Natural killer cell (primary cell): ENCODE data around the gene SDHA. TPM values are rescaled to one million over a fixed set of nuclear protein-coding genes. Genes with fewer than 3 reads are reported as not detected.
"Not testable (repeated sequence)": the region's sequence is repeated elsewhere in the genome, so short reads cannot be mapped to it uniquely, and the experiment has no call there.

Experiments
- ATAC-seq, 3 donors: fragments of 150-1000 bp in 2 of 3; fragments of 200-7000 bp in 1 of 3; cut with Tn5 transposase; 1 replicate in 1 of 3; 2 replicates in 2 of 3; pipeline ENCODE4 v1.10.0; 2021; ENCODE audit warnings: mild to moderate bottlenecking in 2 of 3, moderate library complexity in 2 of 3
- DNase-seq, 2 donors: peaks; one replicate each; pipeline versions ENCODE4 v3.0.0 to v3.0.0-alpha.2; 2013 to 2021; ENCODE audit warnings: mixed read lengths in 1 of 2
- H3K27ac ChIP-seq: one replicate; pipeline ENCODE4 v1.5.1; 2013; ENCODE audit warnings: mild to moderate bottlenecking, low read length
- H3K27me3 ChIP-seq: one replicate; pipeline ENCODE4 v1.6.1; 2013; ENCODE audit warnings: low read length; ENCODE audit not compliant: control insufficient read depth, insufficient read depth
- H3K36me3 ChIP-seq: one replicate; pipeline ENCODE4 v1.6.1; 2013; ENCODE audit warnings: low read length; ENCODE audit not compliant: control insufficient read depth, insufficient read depth
- H3K4me1 ChIP-seq: one replicate; pipeline ENCODE4 v1.6.1; 2013; ENCODE audit warnings: low read length; ENCODE audit not compliant: control insufficient read depth, insufficient read depth
- H3K4me3 ChIP-seq: one replicate; pipeline ENCODE4 v1.5.1; 2013; ENCODE audit warnings: low read length
- H3K9me3 ChIP-seq: one replicate; pipeline ENCODE4 v1.6.1; 2013; ENCODE audit warnings: low read length; ENCODE audit not compliant: control insufficient read depth, insufficient read depth
- H3K27ac Mint-ChIP-seq, 2 donors: one replicate each; pipeline ENCODE4 v1.8.0; 2022; ENCODE audit warnings: mild to moderate bottlenecking in 2 of 2, mixed read lengths in 2 of 2, moderate library complexity in 1 of 2
- H3K27me3 Mint-ChIP-seq, 2 donors: one replicate each; pipeline ENCODE4 v1.8.0; 2022; ENCODE audit warnings: low read depth in 2 of 2, mixed read lengths in 2 of 2
- H3K36me3 Mint-ChIP-seq: one replicate; pipeline ENCODE4 v1.8.0; 2022; ENCODE audit warnings: mixed read lengths
- H3K4me1 Mint-ChIP-seq, 2 donors: one replicate each; pipeline ENCODE4 v1.8.0; 2022; ENCODE audit warnings: mixed read lengths in 2 of 2
- H3K4me3 Mint-ChIP-seq: one replicate; pipeline ENCODE4 v1.8.0; 2022; ENCODE audit warnings: mild to moderate bottlenecking, moderate library complexity, mixed read lengths
- H3K9me3 Mint-ChIP-seq, 2 donors: one replicate each; pipeline ENCODE4 v1.8.0; 2022; ENCODE audit warnings: mixed read lengths in 2 of 2
- WGBS: methylation state at CpG from one replicate; pipeline ENCODE4 v1.1.7; 2013; ENCODE audit warnings: missing lambda C conversion rate; ENCODE audit not compliant: insufficient coverage; 5-methylcytosine and 5-hydroxymethylcytosine counted together
- intact Hi-C: fragments of 100-400 bp; cut with micrococcal nuclease; formaldehyde crosslinking; loops from one replicate; pipeline ENCODE4 v1.14.2; 2022
- total RNA-seq, 4 donors: library from RNA; stranded (reverse); fragments of 120-200 nt in 1 of 4; gene quantifications; one replicate each; pipeline versions ENCODE4 v1.2.3 to v1.2.4, GENCODE V29; 2013 to 2022
- TF ChIP-seq, protein P1 (sequence below): fragments of 200-600 bp; IDR thresholded peaks from one replicate; pipeline ENCODE4 v1.8.0; 2022; ENCODE audit warnings: antibody characterized with exemption

Gene SDHA
- total RNA-seq, 3 donors from 2014 or later (not counting 1 experiment from before 2014, with no cell fraction given): 173 to 183 (median 173) TPM

DNA sequence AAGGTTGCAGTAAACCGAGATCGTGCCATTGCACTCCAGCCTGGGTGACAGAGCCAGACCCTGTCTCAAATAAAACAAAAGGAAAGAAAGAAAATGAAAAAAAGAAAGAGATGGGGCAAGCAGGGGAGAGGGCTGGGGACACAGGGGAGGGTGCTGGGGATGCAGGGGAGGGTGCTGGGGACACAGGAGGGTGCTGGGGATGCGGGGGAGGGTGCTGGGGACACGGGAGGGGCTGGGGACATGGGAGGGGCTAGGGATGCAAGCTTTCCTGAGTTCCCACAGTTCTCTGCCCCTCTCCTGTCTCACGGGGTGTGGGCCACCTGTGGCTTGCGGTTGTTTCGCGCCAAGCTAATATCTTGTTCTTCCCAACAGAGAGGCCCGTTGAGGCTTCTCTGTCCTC is 60.5 kb downstream of the SDHA start:
- no peak overlapping the region for H3K27ac Mint-ChIP-seq
- no peak overlapping the region for H3K4me3 Mint-ChIP-seq
- 89% methylated on average over 9 of the region's 9 CpGs for WGBS
- Histone ChIP-seq H3K9me3 (no peaks in the 10 kb centered on the region), H3K27ac (no peak overlapping the region), H3K4me3 (no peak overlapping the region), H3K27me3 (no peaks in the 10 kb centered on the region), H3K4me1 (no peaks in the 10 kb centered on the region), H3K36me3 (peaks cover 14% of the 10 kb centered on the region)
- no peaks in the 10 kb centered on the region for H3K9me3 Mint-ChIP-seq
- DNase-seq: no peak
- intact Hi-C loops: no loop called here
- H3K27me3 Mint-ChIP-seq: no peaks in the 10 kb centered on the region
- TF ChIP-seq, protein P1, sequence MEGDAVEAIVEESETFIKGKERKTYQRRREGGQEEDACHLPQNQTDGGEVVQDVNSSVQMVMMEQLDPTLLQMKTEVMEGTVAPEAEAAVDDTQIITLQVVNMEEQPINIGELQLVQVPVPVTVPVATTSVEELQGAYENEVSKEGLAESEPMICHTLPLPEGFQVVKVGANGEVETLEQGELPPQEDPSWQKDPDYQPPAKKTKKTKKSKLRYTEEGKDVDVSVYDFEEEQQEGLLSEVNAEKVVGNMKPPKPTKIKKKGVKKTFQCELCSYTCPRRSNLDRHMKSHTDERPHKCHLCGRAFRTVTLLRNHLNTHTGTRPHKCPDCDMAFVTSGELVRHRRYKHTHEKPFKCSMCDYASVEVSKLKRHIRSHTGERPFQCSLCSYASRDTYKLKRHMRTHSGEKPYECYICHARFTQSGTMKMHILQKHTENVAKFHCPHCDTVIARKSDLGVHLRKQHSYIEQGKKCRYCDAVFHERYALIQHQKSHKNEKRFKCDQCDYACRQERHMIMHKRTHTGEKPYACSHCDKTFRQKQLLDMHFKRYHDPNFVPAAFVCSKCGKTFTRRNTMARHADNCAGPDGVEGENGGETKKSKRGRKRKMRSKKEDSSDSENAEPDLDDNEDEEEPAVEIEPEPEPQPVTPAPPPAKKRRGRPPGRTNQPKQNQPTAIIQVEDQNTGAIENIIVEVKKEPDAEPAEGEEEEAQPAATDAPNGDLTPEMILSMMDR: no peak
- ATAC-seq: no peak
- H3K36me3 Mint-ChIP-seq: no peaks in the 10 kb centered on the region
- peaks cover 50 to 67% of the 10 kb centered on the region in 2 donors for H3K4me1 Mint-ChIP-seq

DNA sequence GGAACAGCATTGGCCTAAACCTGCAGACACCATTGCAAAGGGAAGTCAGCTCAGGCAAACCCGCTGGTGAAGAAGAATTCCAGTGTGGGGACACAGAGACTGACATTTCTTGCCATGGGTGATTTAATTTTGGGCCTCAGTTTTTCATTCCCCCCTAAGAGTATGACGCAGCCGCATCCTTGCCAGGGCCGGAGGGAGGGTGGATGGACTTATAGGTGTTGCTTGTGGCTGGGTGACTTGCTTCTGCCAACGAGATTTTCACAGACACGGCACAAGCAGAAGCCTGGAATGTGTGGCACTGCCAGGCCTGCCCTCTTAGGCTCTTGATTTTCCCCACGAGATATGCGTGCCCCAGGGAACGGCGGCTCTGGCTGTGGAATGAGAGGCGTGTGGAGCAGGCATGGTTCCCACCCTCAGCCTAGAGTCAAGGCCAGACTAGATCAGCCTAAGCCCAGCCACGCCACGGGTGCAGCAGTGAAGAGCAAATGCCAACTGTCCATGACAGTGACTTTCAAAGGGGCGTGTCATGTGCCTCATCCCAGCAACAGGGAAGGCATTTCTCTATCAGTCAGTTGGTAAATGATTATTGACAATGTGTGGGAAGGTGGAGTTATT is 61.0 kb downstream of the SDHA start:
- ATAC-seq, H3K4me3 Mint-ChIP-seq, DNase-seq, H3K4me1 ChIP-seq, H3K27me3 Mint-ChIP-seq, H3K4me3 ChIP-seq, H3K27ac ChIP-seq, H3K27me3 ChIP-seq, H3K27ac Mint-ChIP-seq, H3K9me3 Mint-ChIP-seq, H3K9me3 ChIP-seq, H3K36me3 Mint-ChIP-seq, intact Hi-C loops: not testable (repeated sequence)
- H3K4me1 Mint-ChIP-seq: peaks cover 54 to 67% of the 10 kb centered on the region in 2 donors
- WGBS: 92% methylated on average over 11 of the region's 14 CpGs
- peaks cover 11% of the 10 kb centered on the region for H3K36me3 ChIP-seq

DNA sequence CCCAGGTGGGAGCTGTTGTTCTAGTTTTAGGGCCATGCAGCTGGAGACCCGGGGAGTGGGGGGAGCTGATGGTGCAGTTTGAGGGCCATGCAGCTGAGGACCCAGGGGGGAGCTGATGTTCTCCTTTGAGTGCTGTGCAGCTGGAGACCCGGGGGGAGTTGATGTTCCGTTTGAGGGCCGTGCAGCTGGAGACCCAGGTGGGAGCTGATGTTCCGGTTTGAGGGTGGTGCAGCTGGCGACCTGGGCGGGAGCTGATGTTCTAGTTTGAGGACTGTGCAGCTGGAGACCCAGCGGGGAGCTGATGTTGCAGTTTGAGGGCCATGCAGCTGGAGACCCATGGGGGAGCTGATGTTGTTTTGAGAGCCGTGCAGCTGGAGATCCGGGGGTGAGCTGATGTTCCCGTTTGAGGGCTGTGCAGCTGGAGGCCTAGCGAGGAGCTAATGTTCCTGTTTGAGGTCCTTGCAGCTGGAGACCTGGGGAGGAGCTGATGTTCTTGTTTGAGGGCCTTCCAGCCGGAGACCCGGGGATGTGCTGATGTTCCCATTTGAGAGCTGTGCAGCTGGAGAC is 68.0 kb downstream of the SDHA start:
- 87% methylated on average over 14 of the region's 14 CpGs for WGBS
- Mint-ChIP-seq H3K27ac (peak overlapping the region in 1 of 2 donors; percentile 3), H3K36me3 (peaks cover 8% of the 10 kb centered on the region), H3K4me3 (no peak overlapping the region), H3K4me1 (peaks cover 56 to 58% of the 10 kb centered on the region in 2 donors), H3K9me3 (no peaks in the 10 kb centered on the region), H3K27me3 (no peaks in the 10 kb centered on the region)
- H3K4me1 ChIP-seq: no peaks in the 10 kb centered on the region
- DNase-seq: no peak
- no peaks in the 10 kb centered on the region for H3K27me3 ChIP-seq
- no peak for ATAC-seq
- peaks cover 12% of the 10 kb centered on the region for H3K36me3 ChIP-seq
- TF ChIP-seq, protein P1: no peak
- no peak overlapping the region for H3K27ac ChIP-seq
- no peak overlapping the region for H3K4me3 ChIP-seq
- H3K9me3 ChIP-seq: no peaks in the 10 kb centered on the region
- intact Hi-C loops: no loop called here

DNA sequence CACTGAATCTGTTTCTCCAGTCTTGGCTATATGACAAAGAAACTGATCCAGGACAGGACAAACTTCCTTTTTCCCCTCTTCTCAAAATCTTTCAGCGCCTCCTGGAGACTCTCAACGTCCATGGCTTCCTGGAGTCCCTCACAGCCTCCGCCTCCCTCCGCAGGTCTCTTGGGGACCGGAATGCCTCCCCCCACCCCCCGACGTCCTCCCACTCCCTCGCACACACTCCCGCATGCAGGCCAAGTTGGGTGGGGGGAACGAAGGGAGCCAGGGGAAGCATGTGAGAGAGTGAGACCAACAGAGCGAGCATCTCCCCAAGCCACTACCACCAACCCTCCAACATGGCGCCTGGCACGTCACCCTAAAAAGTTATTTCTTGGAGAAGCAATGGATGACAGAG is 72.1 kb downstream of the SDHA start:
- H3K4me3 Mint-ChIP-seq, H3K9me3 Mint-ChIP-seq, DNase-seq, H3K36me3 Mint-ChIP-seq, H3K27me3 Mint-ChIP-seq, H3K36me3 ChIP-seq, H3K27ac Mint-ChIP-seq, H3K27ac ChIP-seq, H3K4me3 ChIP-seq, H3K27me3 ChIP-seq, H3K9me3 ChIP-seq, H3K4me1 ChIP-seq, ATAC-seq: not testable (repeated sequence)
- intact Hi-C loops: loop anchor here (10.0 kb wide), 1 partner anchor 1325 kb away; no protein-coding TSS in a partner anchor
- 90% methylated on average over 5 of the region's 13 CpGs for WGBS
- peaks cover 26 to 39% of the 10 kb centered on the region in 2 donors for H3K4me1 Mint-ChIP-seq

DNA sequence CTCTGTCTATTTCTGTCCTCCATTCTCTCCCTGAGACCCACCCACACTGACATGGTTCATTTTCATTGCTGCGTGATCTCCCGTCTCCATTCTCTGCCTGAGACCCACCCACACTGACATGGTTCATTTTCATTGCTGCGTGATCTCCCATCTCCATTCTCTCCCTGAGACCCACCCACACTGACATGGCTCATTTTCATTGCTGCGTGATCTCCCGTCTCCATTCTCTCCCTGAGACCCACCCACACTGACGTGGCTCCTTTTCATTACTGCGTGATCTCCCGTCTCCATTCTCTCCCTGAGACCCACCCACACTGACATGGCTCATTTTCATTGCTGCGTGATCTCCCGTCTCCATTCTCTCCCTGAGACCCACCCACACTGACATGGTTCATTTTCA is 73.2 kb downstream of the SDHA start:
- H3K36me3 Mint-ChIP-seq, H3K4me1 ChIP-seq, H3K9me3 ChIP-seq, H3K36me3 ChIP-seq, H3K9me3 Mint-ChIP-seq, H3K27me3 Mint-ChIP-seq, ATAC-seq, H3K4me3 ChIP-seq, H3K27me3 ChIP-seq, H3K27ac ChIP-seq, DNase-seq, H3K4me3 Mint-ChIP-seq: not testable (repeated sequence)
- intact Hi-C loops: loop anchor here (10.0 kb wide), 1 partner anchor 1323 kb away; no protein-coding TSS in a partner anchor
- Mint-ChIP-seq H3K27ac (peak overlapping the region in 1 of 2 donors; percentile 3), H3K4me1 (peaks cover 15 to 29% of the 10 kb centered on the region in 2 donors)
- 94% methylated on average over 8 of the region's 10 CpGs for WGBS

DNA sequence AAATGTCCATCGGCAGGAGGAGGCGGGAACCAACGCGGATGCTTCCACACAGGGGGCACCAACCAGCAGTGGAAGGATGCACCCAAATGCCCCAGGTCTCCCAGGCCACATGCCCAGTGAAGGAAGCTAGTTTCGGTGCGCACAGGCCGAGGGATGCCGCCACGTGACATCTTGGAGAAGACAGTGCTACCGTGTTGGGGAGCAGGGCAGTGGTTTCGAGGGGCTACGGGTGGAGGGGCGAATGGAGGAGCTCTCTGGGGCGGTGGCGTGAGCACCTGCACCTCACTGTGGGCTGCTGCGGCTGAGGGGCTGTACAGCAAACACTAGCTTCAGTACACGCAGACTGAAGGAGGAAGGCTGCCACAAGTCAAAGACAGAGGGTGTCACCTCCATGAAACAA is 76.7 kb downstream of the SDHA start:
- ATAC-seq, H3K27me3 ChIP-seq, H3K36me3 ChIP-seq, H3K36me3 Mint-ChIP-seq, H3K27ac Mint-ChIP-seq, H3K9me3 Mint-ChIP-seq, H3K4me3 Mint-ChIP-seq, H3K27me3 Mint-ChIP-seq, H3K27ac ChIP-seq, DNase-seq, H3K9me3 ChIP-seq, H3K4me3 ChIP-seq: not testable (repeated sequence)
- intact Hi-C loops: loop anchor here (10.0 kb wide), 1 partner anchor 1320 kb away; no protein-coding TSS in a partner anchor
- H3K4me1 ChIP-seq: peaks cover 16% of the 10 kb centered on the region
- 96% methylated on average over 13 of the region's 17 CpGs for WGBS
- H3K4me1 Mint-ChIP-seq: peaks cover 16 to 35% of the 10 kb centered on the region in 2 donors
